Myocyte (in vitro differentiated cells): Measurements from ENCODE around the gene GTPBP2. TPM values are rescaled to one million over a fixed set of nuclear protein-coding genes. Genes with fewer than 3 reads are reported as not detected.
"Not testable (repeated sequence)": the region's sequence is repeated elsewhere in the genome, so short reads cannot be mapped to it uniquely, and the experiment has no call there.

Experiments
- DNase-seq: peaks from one replicate; pipeline ENCODE4 v3.0.0-alpha.2; 2012; ENCODE audit warnings: low read depth
- total RNA-seq: library from RNA; depleted of rRNA; stranded (reverse); fragments of >200 nt; gene quantifications from 2 replicates; pipeline ENCODE4 v1.2.3, GENCODE V29; 2014

GTPBP2 gene
- total RNA-seq, 1 donor from 2014 or later, result 35.9 TPM

GRCh38 chr6:43658161-43658560 lies 29.1 kb upstream of the GTPBP2 start:
- no peak for DNase-seq

- DNase-seq, result no peak
Measured at GRCh38 chr6:43657221-43657802, 28.2 kb upstream of the GTPBP2 start.

GRCh38 chr6:43652822-43653221 lies 23.8 kb upstream of the GTPBP2 start:
- DNase-seq, result not testable (repeated sequence)

- no peak for DNase-seq
Measured at GRCh38 chr6:43648248-43648647, 19.2 kb upstream of the GTPBP2 start.

GRCh38 chr6:43647613-43648012 lies 18.5 kb upstream of the GTPBP2 start:
- DNase-seq, result no peak

GRCh38 chr6:43645613-43645964 lies 16.5 kb upstream of the GTPBP2 start:
- no peak for DNase-seq

GRCh38 chr6:43644940-43645612 lies 16.0 kb upstream of the GTPBP2 start, which contains the start of gene RSPH9:
TSS of gene RSPH9 (plus strand) at chr6:43645036. CDS start at chr6:43645099, 63 bp downstream.
- DNase-seq, result no peak

GRCh38 chr6:43639984-43640800 lies 11.1 kb upstream of the GTPBP2 start:
- no peak for DNase-seq

- DNase-seq, result peak; percentile 19
Measured at GRCh38 chr6:43636308-43636659, 7.2 kb upstream of the GTPBP2 start.

GRCh38 chr6:43635387-43636307 lies 6.6 kb upstream of the GTPBP2 start, which contains the start of gene MAD2L1BP:
TSS of gene MAD2L1BP (plus strand) at chr6:43635840. CDS start at chr6:43635876, 36 bp downstream.
- DNase-seq, result peak; percentile 83

GRCh38 chr6:43634702-43635303 lies 5.7 kb upstream of the GTPBP2 start:
- DNase-seq, result no peak

GRCh38 chr6:43633002-43633401 lies 3.9 kb upstream of the GTPBP2 start:
- not testable (repeated sequence) for DNase-seq

GRCh38 chr6:43630980-43631619 lies 2.0 kb upstream of the GTPBP2 start:
- DNase-seq, result no peak

GRCh38 chr6:43629505-43630300 lies 639 bp upstream of the GTPBP2 start:
- peak; percentile 98 for DNase-seq

- peak; percentile 60 for DNase-seq
Measured at GRCh38 chr6:43628393-43629103, 516 bp downstream of the GTPBP2 start.

GRCh38 chr6:43627008-43627825 lies 1.8 kb downstream of the GTPBP2 start:
- peak; percentile 85 for DNase-seq

- no peak for DNase-seq
Measured at GRCh38 chr6:43625393-43625992, 3.6 kb downstream of the GTPBP2 start.
